ENCODE measurements around the gene HIVEP1.

The HIVEP1 gene

DNA sequence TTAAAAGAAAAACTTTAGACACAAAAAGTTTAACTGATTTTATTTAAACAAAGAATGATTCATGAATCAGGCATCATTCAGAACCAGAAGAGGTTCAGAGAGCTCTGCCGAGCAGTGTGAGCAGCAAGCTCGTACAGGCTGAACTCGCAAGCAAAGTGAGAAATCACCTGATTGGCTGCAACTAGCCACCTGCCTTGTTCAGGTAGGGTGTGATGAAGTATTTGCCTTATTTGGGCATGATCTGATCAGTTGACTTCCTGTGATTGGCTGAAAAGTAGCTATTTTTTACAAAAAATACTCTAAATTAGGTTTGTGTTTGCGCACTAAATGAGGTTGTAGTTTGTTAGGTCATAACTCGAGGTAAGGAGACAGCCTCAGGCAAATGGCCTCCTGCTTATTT, 80.7 kb downstream of the HIVEP1 start:
- TF ChIP-seq, protein P1, sequence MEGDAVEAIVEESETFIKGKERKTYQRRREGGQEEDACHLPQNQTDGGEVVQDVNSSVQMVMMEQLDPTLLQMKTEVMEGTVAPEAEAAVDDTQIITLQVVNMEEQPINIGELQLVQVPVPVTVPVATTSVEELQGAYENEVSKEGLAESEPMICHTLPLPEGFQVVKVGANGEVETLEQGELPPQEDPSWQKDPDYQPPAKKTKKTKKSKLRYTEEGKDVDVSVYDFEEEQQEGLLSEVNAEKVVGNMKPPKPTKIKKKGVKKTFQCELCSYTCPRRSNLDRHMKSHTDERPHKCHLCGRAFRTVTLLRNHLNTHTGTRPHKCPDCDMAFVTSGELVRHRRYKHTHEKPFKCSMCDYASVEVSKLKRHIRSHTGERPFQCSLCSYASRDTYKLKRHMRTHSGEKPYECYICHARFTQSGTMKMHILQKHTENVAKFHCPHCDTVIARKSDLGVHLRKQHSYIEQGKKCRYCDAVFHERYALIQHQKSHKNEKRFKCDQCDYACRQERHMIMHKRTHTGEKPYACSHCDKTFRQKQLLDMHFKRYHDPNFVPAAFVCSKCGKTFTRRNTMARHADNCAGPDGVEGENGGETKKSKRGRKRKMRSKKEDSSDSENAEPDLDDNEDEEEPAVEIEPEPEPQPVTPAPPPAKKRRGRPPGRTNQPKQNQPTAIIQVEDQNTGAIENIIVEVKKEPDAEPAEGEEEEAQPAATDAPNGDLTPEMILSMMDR (IDR thresholded peaks at IDR 0.05; ENCODE audit: low read depth, low read length), result no peak
- Histone ChIP-seq H3K4me1 (peaks cover 3% of the 10 kb centered on the region; the same call in 1 of the 2 replicates), H3K4me3 (ENCODE audit: low read depth, low read length) (no peak overlapping the region), H3K36me3 (no peaks in the 10 kb centered on the region), H3K27me3 (no peaks in the 10 kb centered on the region), H3K9me3 (no peaks in the 10 kb centered on the region)
- no peak for DNase-seq

DNA sequence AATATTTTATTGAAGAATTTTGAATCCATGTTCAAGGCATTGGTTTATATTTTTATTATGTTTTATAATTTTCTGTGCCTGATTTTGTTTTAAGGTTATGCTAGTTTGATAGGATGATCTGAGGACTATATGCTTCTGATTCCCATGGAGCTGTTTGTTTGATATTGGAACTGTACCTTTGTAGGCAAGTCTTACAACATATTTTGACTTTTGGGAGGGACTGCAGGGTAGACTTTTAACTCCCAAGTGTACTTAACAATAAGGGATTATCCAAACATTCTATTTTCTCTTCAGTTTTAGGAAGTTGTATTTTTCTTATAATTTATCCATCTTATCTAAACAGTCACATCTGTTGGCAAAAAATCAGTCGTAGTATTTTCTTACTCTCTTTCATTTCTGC, 82.6 kb downstream of the HIVEP1 start:
- DNase-seq, result no peak
- H3K36me3 ChIP-seq, result no peaks in the 10 kb centered on the region
- no peaks in the 10 kb centered on the region for H3K9me3 ChIP-seq
- no peak overlapping the region for H3K4me3 ChIP-seq (ENCODE audit: low read depth, low read length)
- TF ChIP-seq, protein P1 (IDR thresholded peaks at IDR 0.05; ENCODE audit: low read depth, low read length), result no peak
- H3K27me3 ChIP-seq, result no peaks in the 10 kb centered on the region
- H3K4me1 ChIP-seq, result peaks cover 3% of the 10 kb centered on the region; the same call in 1 of the 2 replicates

DNA sequence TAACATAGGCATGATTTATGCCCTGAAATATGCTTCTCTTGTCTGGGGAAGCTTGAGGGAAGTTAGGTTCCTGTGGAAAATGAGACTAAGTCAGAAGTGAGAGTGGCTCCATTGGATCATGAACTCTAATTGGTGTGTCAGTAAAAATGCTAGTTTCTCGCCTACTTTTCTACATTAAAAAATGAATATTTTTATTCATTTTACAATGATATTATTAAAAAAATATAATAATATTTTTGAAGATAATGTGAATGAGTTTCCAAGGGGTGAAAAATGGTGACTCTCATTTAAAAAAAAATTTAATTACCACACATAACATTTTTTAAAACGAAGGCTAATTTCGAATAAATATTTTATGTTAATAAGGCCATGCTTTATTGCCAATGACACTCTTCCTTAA, 84.2 kb downstream of the HIVEP1 start:
- Histone ChIP-seq H3K4me3 (ENCODE audit: low read depth, low read length) (no peak overlapping the region), H3K27me3 (no peaks in the 10 kb centered on the region), H3K9me3 (no peaks in the 10 kb centered on the region), H3K4me1 (peaks cover 3% of the 10 kb centered on the region; the same call in 1 of the 2 replicates), H3K36me3 (no peaks in the 10 kb centered on the region)
- no peak for DNase-seq
- TF ChIP-seq, protein P1 (IDR thresholded peaks at IDR 0.05; ENCODE audit: low read depth, low read length), result no peak

DNA sequence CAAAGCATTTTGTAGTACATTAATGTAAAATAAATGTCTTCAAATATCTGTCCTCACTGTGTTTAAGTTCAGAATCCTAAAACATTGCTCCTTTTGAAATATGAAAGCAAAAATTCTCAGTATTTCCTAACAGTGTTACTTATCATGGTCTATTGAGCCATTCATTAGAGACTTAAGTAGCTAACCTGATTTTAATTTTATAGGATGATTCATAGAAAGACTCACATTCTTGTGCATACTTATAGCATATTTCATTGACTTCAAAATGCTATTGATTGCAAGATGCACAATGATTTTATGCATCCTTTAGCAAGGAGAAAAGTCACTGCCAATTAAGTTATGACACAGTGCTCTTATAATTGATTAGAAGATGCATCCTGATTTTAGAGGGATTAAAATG, 85.7 kb downstream of the HIVEP1 start:
- Histone ChIP-seq H3K36me3 (no peaks in the 10 kb centered on the region), H3K9me3 (no peaks in the 10 kb centered on the region), H3K4me1 (peaks cover 2% of the 10 kb centered on the region; the same call in 1 of the 2 replicates), H3K4me3 (ENCODE audit: low read depth, low read length) (no peak overlapping the region), H3K27me3 (no peaks in the 10 kb centered on the region)
- TF ChIP-seq, protein P1 (IDR thresholded peaks at IDR 0.05; ENCODE audit: low read depth, low read length), result no peak
- no peak for DNase-seq

DNA sequence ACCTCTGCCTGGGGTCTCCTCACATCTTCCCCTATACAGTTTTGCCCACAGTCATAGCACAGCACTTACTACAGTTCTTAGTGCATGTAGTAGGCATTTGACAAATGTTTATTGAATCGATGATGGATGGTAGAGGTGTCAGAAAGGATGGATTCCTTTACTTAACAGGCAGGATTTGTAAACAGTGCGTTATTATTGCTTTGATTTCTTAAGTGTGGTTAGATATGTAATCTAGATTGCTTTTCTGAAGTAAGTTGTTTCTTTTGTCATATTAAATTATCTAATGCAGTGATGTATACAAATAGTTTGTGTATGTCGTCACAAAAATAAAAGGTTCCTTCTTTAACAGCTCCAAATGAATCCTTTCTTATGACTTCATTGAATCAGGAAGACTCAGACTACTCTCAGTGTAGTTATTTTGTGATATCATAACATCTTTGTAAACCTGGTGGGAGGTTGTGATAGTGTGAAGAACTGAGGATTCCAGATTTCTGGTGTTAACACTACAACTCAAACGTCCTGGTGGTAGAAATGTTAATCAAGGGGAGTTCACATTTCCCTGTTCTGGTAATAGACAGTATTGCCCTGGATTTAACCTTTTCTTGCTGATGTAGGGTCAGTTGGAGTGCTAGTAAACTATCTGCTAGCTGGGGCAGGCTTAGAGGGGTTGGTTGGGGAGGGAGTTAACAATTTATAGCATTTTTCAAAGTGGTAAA, 87.7 kb downstream of the HIVEP1 start:
- H3K9me3 ChIP-seq, result no peaks in the 10 kb centered on the region
- H3K36me3 ChIP-seq, result no peaks in the 10 kb centered on the region
- H3K4me1 ChIP-seq, result peaks cover 8% of the 10 kb centered on the region; the same call in 1 of the 2 replicates
- no peak for DNase-seq
- H3K27me3 ChIP-seq, result no peaks in the 10 kb centered on the region
- TF ChIP-seq, protein P1 (IDR thresholded peaks at IDR 0.05; ENCODE audit: low read depth, low read length), result no peak
- no peak overlapping the region for H3K4me3 ChIP-seq (ENCODE audit: low read depth, low read length)

DNA sequence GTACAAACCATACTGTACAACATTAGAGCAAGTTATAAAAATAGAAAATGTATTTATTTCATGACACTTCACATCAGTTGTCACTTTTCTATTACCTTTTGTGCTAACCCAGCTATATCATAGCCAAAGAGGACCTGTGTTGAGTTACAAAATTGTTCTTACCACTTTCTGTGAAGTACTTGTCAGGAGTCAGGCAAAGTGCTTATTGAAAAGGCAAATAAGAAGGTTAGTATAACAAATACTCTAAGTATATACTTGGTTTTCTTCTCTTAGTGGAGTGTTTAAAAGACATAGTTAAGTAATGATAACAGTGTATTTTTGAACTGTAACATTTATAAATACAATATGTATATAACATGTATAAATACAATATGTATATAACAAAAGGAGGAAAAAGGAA, 88.9 kb downstream of the HIVEP1 start:
- TF ChIP-seq, protein P1 (IDR thresholded peaks at IDR 0.05; ENCODE audit: low read depth, low read length), result no peak
- H3K27me3 ChIP-seq, result no peaks in the 10 kb centered on the region
- no peak for DNase-seq
- no peaks in the 10 kb centered on the region for H3K9me3 ChIP-seq
- H3K36me3 ChIP-seq, result no peaks in the 10 kb centered on the region
- no peak overlapping the region for H3K4me3 ChIP-seq (ENCODE audit: low read depth, low read length)
- peaks cover 15% of the 10 kb centered on the region for H3K4me1 ChIP-seq

All from BE2C (cell line).